Type B pancreatic cell (in vitro differentiated cells): Measurements from ENCODE around the gene RASGEF1B. TPM values are rescaled to one million over a fixed set of nuclear protein-coding genes. Genes with fewer than 3 reads are reported as not detected.

ENCODE experiments used
- DNase-seq: peaks from one replicate; pipeline ENCODE4 v3.0.0; 2021; ENCODE audit warnings: mixed read lengths; ENCODE audit not compliant: unreplicated experiment; ENCODE audit errors: extremely low spot score
- H3K27ac Mint-ChIP-seq: 2 replicates; pipeline ENCODE4 v1.8.0; 2021; ENCODE audit warnings: mild to moderate bottlenecking, mixed read lengths
- H3K27me3 Mint-ChIP-seq: 2 replicates; pipeline ENCODE4 v1.8.0; 2021; ENCODE audit warnings: mixed read lengths
- H3K36me3 Mint-ChIP-seq: 2 replicates; pipeline ENCODE4 v1.8.0; 2021; ENCODE audit warnings: mixed read lengths
- H3K4me1 Mint-ChIP-seq: one replicate; pipeline ENCODE4 v1.8.0; 2021; ENCODE audit warnings: mixed read lengths; ENCODE audit not compliant: unreplicated experiment
- H3K4me3 Mint-ChIP-seq: 2 replicates; pipeline ENCODE4 v1.8.0; 2021; ENCODE audit warnings: mild to moderate bottlenecking, mixed read lengths
- H3K9me3 Mint-ChIP-seq: 2 replicates; pipeline ENCODE4 v1.8.0; 2021; ENCODE audit warnings: mixed read lengths
- CTCF ChIP-seq: fragments of 200-600 bp; sonication (generic); conservative IDR thresholded peaks from 2 replicates; pipeline ENCODE4 v1.5.0; 2021; ENCODE audit warnings: antibody characterized with exemption, mild to moderate bottlenecking
- total RNA-seq: library from RNA; stranded (reverse); gene quantifications from 2 replicates; pipeline ENCODE4 v1.2.1, GENCODE V29; 2021; ENCODE audit warnings: low replicate concordance

RASGEF1B gene
- total RNA-seq, 1 donor from 2014 or later = 11.0 TPM

- H3K27me3 Mint-ChIP-seq = peaks cover 8% of the 10 kb centered on the region
- H3K36me3 Mint-ChIP-seq = no peaks in the 10 kb centered on the region
- no peak for DNase-seq
Measured at GRCh38 chr4:81399306-81400086, 72.2 kb downstream of the RASGEF1B start.

GRCh38 chr4:81398379-81398778 lies 73.3 kb downstream of the RASGEF1B start:
- H3K4me3 Mint-ChIP-seq = no peak overlapping the region
- peaks cover 4% of the 10 kb centered on the region for H3K27me3 Mint-ChIP-seq
- no peak for TF ChIP-seq CTCF
- peaks cover 15% of the 10 kb centered on the region for H3K4me1 Mint-ChIP-seq
- no peak overlapping the region for H3K27ac Mint-ChIP-seq
- H3K9me3 Mint-ChIP-seq = no peaks in the 10 kb centered on the region
- DNase-seq = no peak
- H3K36me3 Mint-ChIP-seq = no peaks in the 10 kb centered on the region

More at GRCh38 chr4:81399306-81400086, 72.2 kb downstream of the RASGEF1B start:
- Mint-ChIP-seq H3K4me1 (peaks cover 15% of the 10 kb centered on the region), H3K9me3 (no peaks in the 10 kb centered on the region), H3K4me3 (no peak overlapping the region), H3K27ac (no peak overlapping the region)
- TF ChIP-seq CTCF = no peak

GRCh38 chr4:81397635-81398034 lies 74.1 kb downstream of the RASGEF1B start:
- Mint-ChIP-seq H3K4me3 (no peak overlapping the region), H3K4me1 (peaks cover 15% of the 10 kb centered on the region), H3K27ac (no peak overlapping the region), H3K9me3 (no peaks in the 10 kb centered on the region), H3K36me3 (no peaks in the 10 kb centered on the region), H3K27me3 (peaks cover 4% of the 10 kb centered on the region)
- TF ChIP-seq CTCF = no peak
- DNase-seq = no peak

- Mint-ChIP-seq H3K27me3 (no peaks in the 10 kb centered on the region), H3K27ac (no peak overlapping the region), H3K9me3 (no peaks in the 10 kb centered on the region), H3K4me3 (no peak overlapping the region), H3K36me3 (no peaks in the 10 kb centered on the region), H3K4me1 (peaks cover 7% of the 10 kb centered on the region)
- no peak for DNase-seq
- no peak for TF ChIP-seq CTCF
Measured at GRCh38 chr4:81395239-81395638, 76.5 kb downstream of the RASGEF1B start.

- TF ChIP-seq CTCF = no peak
- Mint-ChIP-seq H3K27ac (no peak overlapping the region), H3K9me3 (no peaks in the 10 kb centered on the region), H3K4me3 (no peak overlapping the region), H3K4me1 (peaks cover 5% of the 10 kb centered on the region), H3K36me3 (no peaks in the 10 kb centered on the region), H3K27me3 (no peaks in the 10 kb centered on the region)
- no peak for DNase-seq
Measured at GRCh38 chr4:81392164-81392563, 79.5 kb downstream of the RASGEF1B start.
